DOHH2 (cell line): Measurements from ENCODE around the gene GRWD1.

Experiments used
- CTCF ChIP-seq: fragments of 200-600 bp; sonication (generic); IDR thresholded peaks from one replicate; pipeline ENCODE4 v1.5.1; 2014; ENCODE audit warnings: antibody characterized with exemption, mild to moderate bottlenecking, low read depth, low read length; ENCODE audit not compliant: poor library complexity, severe bottlenecking
- EZH2phosphoT487 ChIP-seq: fragments of 200-600 bp; sonication (generic); IDR thresholded peaks from 2 replicates; pipeline ENCODE4 v1.6.1; 2017; ENCODE audit warnings: borderline replicate concordance, mild to moderate bottlenecking, antibody characterized with exemption, low read length, moderate library complexity, mixed read lengths

GRCh38 chr19:48493718-48494401 lies 48.1 kb downstream of the GRWD1 start:
- no peak for TF ChIP-seq CTCF
- TF ChIP-seq EZH2phosphoT487: no peak
